HepG2 (cell line): ENCODE data around the gene SNX9. TPM values are rescaled to one million over a fixed set of nuclear protein-coding genes. Genes with fewer than 3 reads are reported as not detected.

Experiments used
- ATAC-seq: fragments of 200-7000 bp; cut with Tn5 transposase; 3 replicates; pipeline ENCODE4 v1.9.1; 2020; ENCODE audit warnings: mild to moderate bottlenecking, moderate library complexity
- BruUV-seq: library from RNA; stranded (reverse); fragments of 400-500 nt; replicated peaks from 2 replicates; lab custom pipeline; 2021; lab: Mats Ljungman, UMichigan
- CTCF ChIA-PET: fragments of 300-600 bp; formaldehyde crosslinking; extraction: SDS; loops from one replicate; lab custom pipeline; 2021; ENCODE audit warnings: low total read pairs, inconsistent platforms, low intra/inter-chr PET ratio; lab: Yijun Ruan, JAX
- POLR2A ChIA-PET: fragments of 350-600 bp; sonication (Branson Sonifier 250); formaldehyde crosslinking; loops from one replicate; lab custom pipeline; 2020; ENCODE audit warnings: antibody characterized with exemption, inconsistent platforms; lab: Yijun Ruan, JAX
- DNase-seq: peaks from one replicate; pipeline ENCODE4 v3.0.0-alpha.2; 2015; ENCODE audit warnings: low spot score
- FAIRE-seq: peaks from 3 replicates; lab custom pipeline; 2011; peaks lifted over from hg19 to GRCh38; lab: Jason Lieb, UNC
- H2AFZ ChIP-seq: one replicate; pipeline ENCODE4 v1.6.1; 2011; ENCODE audit warnings: low read length, inconsistent platforms
- H3K27ac ChIP-seq: fragments of 300-600 bp; 3 replicates; pipeline ENCODE4 v1.8.0; 2011; ENCODE audit warnings: mixed run types, mild to moderate bottlenecking, mixed read lengths, low read length, inconsistent platforms; ENCODE audit not compliant: insufficient read depth; ENCODE audit errors: extremely low read length
- H3K27me3 ChIP-seq, 2 experiments: fragments of 200-600 bp in 1 of 2; 2 replicates in 1 of 2; 3 replicates in 1 of 2; pipeline versions ENCODE4 v1.6.0 to v1.8.0; 2011; ENCODE audit warnings: low read length in 2 of 2, mild to moderate bottlenecking in 2 of 2, moderate library complexity in 2 of 2, inconsistent platforms in 1 of 2; ENCODE audit not compliant: insufficient read depth in 2 of 2, control insufficient read depth in 1 of 2
- H3K36me3 ChIP-seq, 2 experiments: fragments of 200-600 bp in 1 of 2; replicated peaks in 1 of 2; 2 replicates in 1 of 2; 3 replicates in 1 of 2; pipeline versions ENCODE4 v1.5.1 to v1.8.0; 2011; ENCODE audit warnings: low read length in 2 of 2, inconsistent platforms in 1 of 2; ENCODE audit not compliant: insufficient read depth in 2 of 2, control insufficient read depth in 1 of 2
- H3K4me1 ChIP-seq: 2 replicates; pipeline ENCODE4 v1.5.1; 2012; ENCODE audit warnings: low read length, inconsistent platforms; ENCODE audit not compliant: insufficient read depth
- H3K4me2 ChIP-seq: 2 replicates; pipeline ENCODE4 v1.6.0; 2011; ENCODE audit warnings: low read depth, low read length, inconsistent platforms
- H3K4me3 ChIP-seq, 3 experiments: fragments of 200-600 bp in 1 of 3; sonication (generic), shearing (Covaris generic) in 1 of 3; replicated peaks in 1 of 3; 2 replicates each; pipeline ENCODE4 v1.5.1; 2011 to 2016; ENCODE audit warnings: low read length in 3 of 3, inconsistent platforms in 2 of 3, low read depth in 2 of 3, mild to moderate bottlenecking in 2 of 3, control low read depth in 1 of 3, mixed read lengths in 1 of 3; ENCODE audit not compliant: insufficient read depth in 1 of 3
- H3K79me2 ChIP-seq: one replicate; pipeline ENCODE4 v1.6.1; 2011; ENCODE audit warnings: low read length, inconsistent platforms; ENCODE audit not compliant: insufficient read depth
- H3K9ac ChIP-seq: 2 replicates; pipeline ENCODE4 v1.6.0; 2011; ENCODE audit warnings: mild to moderate bottlenecking, low read depth, low read length, inconsistent platforms; ENCODE audit not compliant: insufficient read depth
- H3K9me3 ChIP-seq: 2 replicates; pipeline ENCODE4 v1.5.1; 2012; ENCODE audit warnings: mild to moderate bottlenecking, low read length
- H4K20me1 ChIP-seq: 2 replicates; pipeline ENCODE4 v1.6.0; 2011; ENCODE audit warnings: inconsistent platforms, mild to moderate bottlenecking, low read length, moderate library complexity; ENCODE audit not compliant: insufficient read depth
- HINFP ChIP-seq: sonication (generic); formaldehyde crosslinking; IDR thresholded peaks from 2 replicates; pipeline ENCODE4 v1.4.0; 2020; ENCODE audit warnings: low read depth, mild to moderate bottlenecking, missing genetic modification reagents
- MNT ChIP-seq: fragments of 450-650 bp; IDR thresholded peaks from 2 replicates; pipeline ENCODE4 v1.6.1; 2016
- MZF1 ChIP-seq: sonication (generic); formaldehyde crosslinking; IDR thresholded peaks from 2 replicates; pipeline ENCODE4 v1.8.1; 2023; ENCODE audit warnings: mild to moderate bottlenecking, missing genetic modification reagents, borderline replicate concordance
- NBN ChIP-seq: fragments of 450-650 bp; conservative IDR thresholded peaks from 2 replicates; pipeline ENCODE4 v1.6.1; 2017
- ONECUT2 ChIP-seq: sonication (generic); formaldehyde crosslinking; IDR thresholded peaks from 2 replicates; pipeline ENCODE4 v1.4.0; 2020; ENCODE audit warnings: missing genetic modification reagents
- SIX1 ChIP-seq: sonication (generic); formaldehyde crosslinking; IDR thresholded peaks from 2 replicates; pipeline ENCODE4 v1.4.0; 2020; ENCODE audit warnings: missing genetic modification reagents, borderline replicate concordance
- SOX13 ChIP-seq, 3 experiments: fragments of 450-650 bp in 1 of 3; sonication (generic) in 1 of 3; formaldehyde crosslinking in 1 of 3; IDR thresholded peaks in 2 of 3; conservative IDR thresholded peaks in 1 of 3; 2 replicates each; pipeline versions ENCODE4 v1.5.0 to v1.6.1; 2016 to 2020; ENCODE audit warnings: antibody characterized with exemption in 1 of 3, mild to moderate bottlenecking in 1 of 3, missing compliant biosample characterization in 1 of 3, missing genetic modification reagents in 1 of 3, moderate library complexity in 1 of 3
- SP1 ChIP-seq, 2 experiments: fragments of 450-650 bp in 1 of 2; sonication (generic) in 1 of 2; formaldehyde crosslinking in 1 of 2; IDR thresholded peaks; 2 replicates each; pipeline versions ENCODE4 v1.4.0 to v1.6.1; 2016 to 2020; ENCODE audit warnings: missing genetic modification reagents in 1 of 2
- STAT6 ChIP-seq: sonication (generic); formaldehyde crosslinking; IDR thresholded peaks from 2 replicates; pipeline ENCODE4 v1.4.0; 2020; ENCODE audit warnings: missing genetic modification reagents, mild to moderate bottlenecking, borderline replicate concordance
- TRIM22 ChIP-seq: fragments of 450-650 bp; IDR thresholded peaks from 2 replicates; pipeline ENCODE4 v1.6.1; 2017
- ZNF672 ChIP-seq: sonication (generic); formaldehyde crosslinking; IDR thresholded peaks from 2 replicates; pipeline ENCODE4 v1.8.1; 2022; ENCODE audit warnings: missing genetic modification reagents
- ZNF772 ChIP-seq: sonication (generic); formaldehyde crosslinking; IDR thresholded peaks from 2 replicates; pipeline ENCODE4 v1.5.0; 2020; ENCODE audit warnings: mild to moderate bottlenecking, missing genetic modification reagents
- ZNF841 ChIP-seq: sonication (generic); formaldehyde crosslinking; IDR thresholded peaks from 2 replicates; pipeline ENCODE4 v1.8.1; 2023; ENCODE audit warnings: missing genetic modification reagents, borderline replicate concordance
- ZNF883 ChIP-seq: sonication (generic); formaldehyde crosslinking; IDR thresholded peaks from 2 replicates; pipeline ENCODE4 v1.5.1; 2020; ENCODE audit warnings: mild to moderate bottlenecking, missing genetic modification reagents; ENCODE audit errors: not compliant biosample characterization
- WGBS: methylation state at CpG from one replicate; pipeline ENCODE4 v1.1.6; 2017; ENCODE audit warnings: low lambda C conversion rate; 5-methylcytosine and 5-hydroxymethylcytosine counted together
- in situ Hi-C: cut with HindIII; loops from 2 replicates; pipeline ENCODE4 v1.10.0; 2017; ENCODE audit warnings: low pct_unique_long_range_greater_than_20kb; ENCODE audit not compliant: extremely low pct_ligation_motif_present
- intact Hi-C: fragments of 100-400 bp; cut with micrococcal nuclease; formaldehyde crosslinking; loops from one replicate; pipeline ENCODE4 v1.10.0; 2022; ENCODE audit not compliant: unreplicated experiment
- polyA plus RNA-seq, 8 experiments: library from polyadenylated mRNA; depleted of rRNA in 3 of 8; stranded (reverse) in 7 of 8; unstranded in 1 of 8; fragments of >200 nt; fragmentation: Illumina TruSeq in 4 of 8; extraction: Trizol in 4 of 8; gene quantifications; 2 replicates each; pipeline versions ENCODE4 v1.2.1 to v1.2.3, GENCODE V29; 2011 to 2016; ENCODE audit warnings: low read depth in 4 of 8, missing spikeins in 1 of 8, mixed read lengths in 1 of 8; ENCODE audit not compliant: insufficient read depth in 1 of 8
- total RNA-seq, 5 experiments: library from RNA; depleted of rRNA; stranded (reverse); fragments of >200 nt; fragmentation: Illumina TruSeq; extraction: Trizol; gene quantifications; 2 replicates each; pipeline ENCODE4 v1.2.3, GENCODE V29; 2016; ENCODE audit warnings: low read depth in 1 of 5

The SNX9 gene
- total and polyA plus RNA-seq, 2 of the 13 experiments (the other 11 are each of a cell fraction or from before 2014, with no cell fraction given) = 21.9 to 36.0 TPM

- TF ChIP-seq STAT6 (CRISPR knock-in tag) (no peak), ZNF672 (CRISPR knock-in tag) (no peak), ZNF772 (CRISPR knock-in tag) (no peak), MZF1 (CRISPR knock-in tag) (no peak), HINFP (no peak)
- TF ChIP-seq, all 625 proteins: peak for 0
Observed at GRCh38 chr6:157868835-157869234, 45.8 kb downstream of the SNX9 start (continued).

- peaks cover 9% of the 10 kb centered on the region for H3K79me2 ChIP-seq
- intact Hi-C loops (loop anchor here (5.0 to 10.0 kb wide), 2 partner anchors 47 to 205 kb away; partner anchors contain the start of gene SNX9), in situ Hi-C loops (loop anchor here (5.0 kb wide), 1 partner anchor 112 kb away; no protein-coding TSS in a partner anchor)
- no peak overlapping the region for H3K9ac ChIP-seq
- H3K36me3 ChIP-seq = peaks cover 22 to 43% of the 10 kb centered on the region in 2 experiments
- H3K4me3 ChIP-seq = no peak overlapping the region
- H4K20me1 ChIP-seq = peaks cover 6% of the 10 kb centered on the region; the same call in 1 of the 2 replicates
- H2AFZ ChIP-seq = no peak overlapping the region
- CTCF ChIA-PET = no interaction called here
- BruUV-seq = no TSS peak
- H3K9me3 ChIP-seq = no peaks in the 10 kb centered on the region
- FAIRE-seq (no peak), ATAC-seq (no peak; the same call in 2 of the 3 replicates), DNase-seq (no peak)
- no peaks in the 10 kb centered on the region for H3K27me3 ChIP-seq
- H3K27ac ChIP-seq = no peak overlapping the region
- no peak overlapping the region for H3K4me2 ChIP-seq
- POLR2A ChIA-PET = no interaction called here
- 97% methylated on average over 19 of the region's 19 CpGs for WGBS
- H3K4me1 ChIP-seq = no peaks in the 10 kb centered on the region
- TF ChIP-seq ONECUT2 (CRISPR knock-in tag) (no peak), SP1 (IDR thresholded peaks at IDR 0.05) (peak; percentile 23; the same call in 1 of the 2 replicates), SP1 (CRISPR knock-in tag; IDR thresholded peaks at IDR 0.05) (no peak), ZNF883 (CRISPR knock-in tag) (no peak), ZNF841 (CRISPR knock-in tag) (no peak), NBN (peak; percentile 58; the same call in 1 of the 2 replicates), SIX1 (CRISPR knock-in tag) (no peak), TRIM22 (0 out of 2 replicates have a peak, but pooled peaks have one; percentile 52), SOX13 (IDR thresholded peaks at IDR 0.05) (no peak), SOX13 (CRISPR knock-in tag; conservative IDR thresholded peaks at IDR 0.05 in 1 of 2, IDR thresholded peaks at IDR 0.05 in 1 of 2) (no peak), MNT (peak; percentile 32)
Observed at GRCh38 chr6:157869673-157870302, 46.7 kb downstream of the SNX9 start.
